ENCODE data around the gene PHLDA1. TPM values are rescaled to one million over a fixed set of nuclear protein-coding genes. Genes with fewer than 3 reads are reported as not detected.

The PHLDA1 gene
- total and polyA plus RNA-seq, 9 of the 15 experiments (the other 6 are each of a cell fraction or from before 2014, with no cell fraction given): 0.15 to 2.9 (median 0.54) TPM

DNA sequence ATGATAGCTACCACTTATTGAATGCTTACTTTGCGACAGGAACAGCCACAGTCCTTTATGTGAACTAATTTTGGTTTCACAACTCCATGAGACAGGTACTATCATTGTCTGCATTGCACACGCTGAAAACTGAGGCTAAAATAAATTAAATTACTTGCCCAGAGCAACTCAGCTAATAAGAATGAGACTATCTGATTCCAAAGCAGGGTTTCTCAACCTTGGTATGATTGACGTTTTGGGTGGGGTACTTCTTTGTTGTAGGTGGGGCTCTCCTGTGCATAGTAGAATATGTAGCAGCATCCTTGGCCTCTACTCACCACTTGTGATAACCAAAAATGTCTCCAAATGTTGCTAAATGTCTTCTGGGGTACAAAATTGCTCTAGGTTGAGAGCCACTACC, 9.1 kb downstream of the PHLDA1 start:
- CTCF ChIA-PET (ENCODE audit: low intra/inter-chr PET ratio): no interaction called here
- no peaks in the 10 kb centered on the region for H3K9me1 ChIP-seq (ENCODE audit: control insufficient read depth, insufficient read depth, low read length)
- no peaks in the 10 kb centered on the region for H4K20me1 ChIP-seq (replicated peaks; ENCODE audit: control insufficient read depth, insufficient read depth, low read length)
- H3K27me3 ChIP-seq (ENCODE audit: control insufficient read depth in 2 of 2, insufficient read depth in 2 of 2, low read length in 2 of 2): no peaks in the 10 kb centered on the region
- H3K4me2 ChIP-seq (ENCODE audit: insufficient read depth, low read length): no peak overlapping the region
- ATAC-seq (no peak), FAIRE-seq (no peak), DNase-seq (ENCODE audit: extremely low read depth in 1 of 4, low spot score in 3 of 4) (no peak)
- peaks cover 0 to 11% of the 10 kb centered on the region in 2 experiments; a peak in 2 of 5 replicates for H3K4me1 ChIP-seq (replicated peaks in 1 of 2; ENCODE audit: control insufficient read depth in 2 of 2, insufficient read depth in 2 of 2, low read length in 2 of 2)
- no peaks in the 10 kb centered on the region for H3K79me2 ChIP-seq (ENCODE audit: control insufficient read depth, insufficient read depth, low read length)
- no peak overlapping the region for H3K27ac ChIP-seq (ENCODE audit: extremely low read depth, low read depth, low read length)
- intact Hi-C loops (cut with micrococcal nuclease): no loop called here
- 24% methylated on average over 3 of the region's 3 CpGs for WGBS (ENCODE audit: insufficient coverage, low coverage, missing lambda C conversion rate)
- H3K9ac ChIP-seq (ENCODE audit: insufficient read depth in 1 of 2, low read depth in 2 of 2, low read length in 2 of 2): no peak overlapping the region
- POLR2A ChIA-PET: interaction anchor here (0.8 kb wide), 1 partner anchor 9 kb away, joined by 3 read pairs; the partner anchor contains the start of gene PHLDA1
- BruUV-seq (replicated peaks): no TSS peak
- H3K4me3 ChIP-seq: no peak overlapping the region
- H3K36me3 ChIP-seq (ENCODE audit: control insufficient read depth, insufficient read depth, low read length): no peaks in the 10 kb centered on the region
- no peak overlapping the region for H2AFZ ChIP-seq (ENCODE audit: low read depth, low read length)
- no peaks in the 10 kb centered on the region for H3K9me3 ChIP-seq (replicated peaks; ENCODE audit: control insufficient read depth, insufficient read depth, low read depth, low read length)
- TF ChIP-seq ZNF133 (CRISPR knock-in tag; IDR thresholded peaks at IDR 0.05) (no peak), ZNF175 (CRISPR knock-in tag; IDR thresholded peaks at IDR 0.05; ENCODE audit: low read depth) (no peak), MED1 (CRISPR knock-in tag; IDR thresholded peaks at IDR 0.05; ENCODE audit: borderline replicate concordance) (no peak), JUN (IDR thresholded peaks at IDR 0.05; ENCODE audit: borderline replicate concordance, low read depth, low read length) (no peak), JUN (CRISPR knock-in tag; IDR thresholded peaks at IDR 0.05; ENCODE audit: borderline replicate concordance) (no peak), ZNF232 (CRISPR knock-in tag; IDR thresholded peaks at IDR 0.05) (no peak), POLR3G (IDR thresholded peaks at IDR 0.05; ENCODE audit: extremely low read depth, insufficient read length, insufficient replicate concordance) (no peak), JUNB (CRISPR knock-in tag; conservative IDR thresholded peaks at IDR 0.05) (no peak)
- TF ChIP-seq, protein P1, sequence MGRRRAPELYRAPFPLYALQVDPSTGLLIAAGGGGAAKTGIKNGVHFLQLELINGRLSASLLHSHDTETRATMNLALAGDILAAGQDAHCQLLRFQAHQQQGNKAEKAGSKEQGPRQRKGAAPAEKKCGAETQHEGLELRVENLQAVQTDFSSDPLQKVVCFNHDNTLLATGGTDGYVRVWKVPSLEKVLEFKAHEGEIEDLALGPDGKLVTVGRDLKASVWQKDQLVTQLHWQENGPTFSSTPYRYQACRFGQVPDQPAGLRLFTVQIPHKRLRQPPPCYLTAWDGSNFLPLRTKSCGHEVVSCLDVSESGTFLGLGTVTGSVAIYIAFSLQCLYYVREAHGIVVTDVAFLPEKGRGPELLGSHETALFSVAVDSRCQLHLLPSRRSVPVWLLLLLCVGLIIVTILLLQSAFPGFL (CRISPR knock-in tag; IDR thresholded peaks at IDR 0.05): no peak
- TF ChIP-seq, protein P2, sequence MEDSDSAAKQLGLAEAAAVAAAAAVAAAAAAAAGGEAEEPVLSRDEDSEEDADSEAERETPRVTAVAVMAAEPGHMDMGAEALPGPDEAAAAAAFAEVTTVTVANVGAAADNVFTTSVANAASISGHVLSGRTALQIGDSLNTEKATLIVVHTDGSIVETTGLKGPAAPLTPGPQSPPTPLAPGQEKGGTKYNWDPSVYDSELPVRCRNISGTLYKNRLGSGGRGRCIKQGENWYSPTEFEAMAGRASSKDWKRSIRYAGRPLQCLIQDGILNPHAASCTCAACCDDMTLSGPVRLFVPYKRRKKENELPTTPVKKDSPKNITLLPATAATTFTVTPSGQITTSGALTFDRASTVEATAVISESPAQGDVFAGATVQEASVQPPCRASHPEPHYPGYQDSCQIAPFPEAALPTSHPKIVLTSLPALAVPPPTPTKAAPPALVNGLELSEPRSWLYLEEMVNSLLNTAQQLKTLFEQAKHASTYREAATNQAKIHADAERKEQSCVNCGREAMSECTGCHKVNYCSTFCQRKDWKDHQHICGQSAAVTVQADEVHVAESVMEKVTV (CRISPR knock-in tag; IDR thresholded peaks at IDR 0.05): no peak
- TF ChIP-seq, protein P3, sequence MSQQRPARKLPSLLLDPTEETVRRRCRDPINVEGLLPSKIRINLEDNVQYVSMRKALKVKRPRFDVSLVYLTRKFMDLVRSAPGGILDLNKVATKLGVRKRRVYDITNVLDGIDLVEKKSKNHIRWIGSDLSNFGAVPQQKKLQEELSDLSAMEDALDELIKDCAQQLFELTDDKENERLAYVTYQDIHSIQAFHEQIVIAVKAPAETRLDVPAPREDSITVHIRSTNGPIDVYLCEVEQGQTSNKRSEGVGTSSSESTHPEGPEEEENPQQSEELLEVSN (IDR thresholded peaks at IDR 0.05; ENCODE audit: borderline replicate concordance in 1 of 2, extremely low read depth in 1 of 2, insufficient read depth in 1 of 2, insufficient read length in 1 of 2, low read depth in 1 of 2, low read length in 1 of 2, poor library complexity in 1 of 2, severe bottlenecking in 1 of 2): no peak
- in situ Hi-C loops (cut with MboI): no loop called here

Data from K562 (cell line).